K562 (cell line): Measurements from ENCODE around the gene RALGPS1. TPM values are rescaled to one million over a fixed set of nuclear protein-coding genes. Genes with fewer than 3 reads are reported as not detected.

Experiments
- ATF7 ChIP-seq: fragments of 450-650 bp; IDR thresholded peaks from 2 replicates; pipeline ENCODE4 v1.7.1; 2014; ENCODE audit warnings: mild to moderate bottlenecking, moderate library complexity
- BCL6 ChIP-seq: fragments of 250-450 bp; sonication (Bioruptor Pico); IDR thresholded peaks from 2 replicates; pipeline ENCODE4 v1.4.0; 2020
- CCNT2 ChIP-seq: IDR thresholded peaks from 2 replicates; pipeline ENCODE4 v1.6.1; 2011; ENCODE audit warnings: borderline replicate concordance, low read depth, mild to moderate bottlenecking, moderate library complexity, mixed read lengths, low read length; ENCODE audit not compliant: insufficient read length; ENCODE audit errors: extremely low read depth
- CXXC5 ChIP-seq: fragments of 250-450 bp; sonication (Bioruptor Pico); IDR thresholded peaks from 2 replicates; pipeline ENCODE4 v1.8.0; 2022; ENCODE audit warnings: inconsistent platforms, mild to moderate bottlenecking, moderate library complexity
- DACH1 ChIP-seq: fragments of 450-650 bp; IDR thresholded peaks from 2 replicates; pipeline ENCODE4 v1.6.1; 2018; ENCODE audit not compliant: partially characterized antibody
- E2F6 ChIP-seq, 2 experiments: IDR thresholded peaks; 2 replicates each; pipeline ENCODE4 v1.6.1; 2011; ENCODE audit warnings: borderline replicate concordance in 1 of 2, control low read depth in 1 of 2, low read depth in 1 of 2, low read length in 1 of 2, mild to moderate bottlenecking in 1 of 2, mixed read lengths in 1 of 2, moderate library complexity in 1 of 2; ENCODE audit not compliant: insufficient read depth in 1 of 2, insufficient read length in 1 of 2, poor library complexity in 1 of 2, severe bottlenecking in 1 of 2; ENCODE audit errors: extremely low read depth in 1 of 2
- ETV1 ChIP-seq: fragments of 450-650 bp; conservative IDR thresholded peaks from 2 replicates; pipeline ENCODE4 v1.6.1; 2016; ENCODE audit warnings: missing genetic modification characterization, control low read depth, low read depth, missing compliant biosample characterization
- FOXP4 ChIP-seq: sonication (generic); formaldehyde crosslinking; IDR thresholded peaks from 2 replicates; pipeline ENCODE4 v1.8.0; 2022; ENCODE audit warnings: mild to moderate bottlenecking, missing genetic modification reagents, borderline replicate concordance
- MNT ChIP-seq, 2 experiments: fragments of 450-650 bp; conservative IDR thresholded peaks; 2 replicates each; pipeline ENCODE4 v1.6.1; 2017; ENCODE audit warnings: mild to moderate bottlenecking in 2 of 2, moderate library complexity in 2 of 2
- RNF2 ChIP-seq: sonication (generic); IDR thresholded peaks from 2 replicates; pipeline ENCODE4 v1.6.1; 2016
- SMAD2 ChIP-seq: fragments of 150-350 bp; IDR thresholded peaks from 2 replicates; pipeline ENCODE4 v1.6.1; 2014; ENCODE audit warnings: low read depth, mild to moderate bottlenecking, low read length
- THAP12 ChIP-seq: fragments of 250-450 bp; sonication (Bioruptor Pico); IDR thresholded peaks from 2 replicates; pipeline ENCODE4 v1.9.0; 2021; ENCODE audit warnings: mild to moderate bottlenecking, inconsistent platforms
- VEZF1 ChIP-seq: fragments of 200-800 bp; sonication (Bioruptor generic); IDR thresholded peaks from 2 replicates; pipeline ENCODE4 v1.6.1; 2017; ENCODE audit warnings: missing genetic modification characterization, missing compliant biosample characterization
- ZFX ChIP-seq: sonication (generic); formaldehyde crosslinking; IDR thresholded peaks from 2 replicates; pipeline ENCODE4 v1.8.0; 2022; ENCODE audit warnings: mild to moderate bottlenecking, missing genetic modification reagents, moderate library complexity
- ZNF449 ChIP-seq: fragments of 250-450 bp; sonication (Bioruptor Pico); IDR thresholded peaks from 2 replicates; pipeline ENCODE4 v1.8.0; 2022; ENCODE audit warnings: moderate library complexity, mild to moderate bottlenecking, inconsistent platforms
- polyA plus RNA-seq, 8 experiments: library from polyadenylated mRNA; depleted of rRNA in 4 of 8; stranded (reverse) in 5 of 8; unstranded in 3 of 8; fragments of >200 nt; fragmentation: Nextera tagmentation in 2 of 8; fragmentation: Illumina TruSeq in 1 of 8; extraction: Ambion mirVana in 2 of 8; extraction: Trizol in 1 of 8; gene quantifications; 2 replicates each; pipeline versions ENCODE4 v1.2.1 to v1.2.3, GENCODE V29; 2011 to 2014; ENCODE audit warnings: inconsistent platforms in 1 of 8, missing spikeins in 1 of 8
- total RNA-seq, 7 experiments: library from RNA; depleted of rRNA in 6 of 7; stranded (reverse); fragments of >200 nt in 6 of 7; fragmentation: Illumina TruSeq in 2 of 7; extraction: Trizol in 2 of 7; gene quantifications; 2 replicates each; pipeline versions ENCODE4 v1.2.1 to v1.2.3, GENCODE V29; 2011 to 2021; ENCODE audit warnings: low replicate concordance in 1 of 7

RALGPS1 gene
- total and polyA plus RNA-seq, 9 of the 15 experiments (the other 6 are each of a cell fraction or from before 2014, with no cell fraction given), result 0.04 to 2.6 (median 1.5) TPM

- TF ChIP-seq FOXP4 (CRISPR knock-in tag), result no peak
- TF ChIP-seq CXXC5, result peak; percentile 50
- TF ChIP-seq ZNF449, result no peak
- TF ChIP-seq VEZF1 (CRISPR knock-in tag), result peak; percentile 82
- no peak for TF ChIP-seq ZFX (CRISPR knock-in tag)
- no peak for TF ChIP-seq RNF2
- TF ChIP-seq DACH1, result no peak
- no peak for TF ChIP-seq ATF7
- no peak for TF ChIP-seq ETV1 (tag)
- no peak for TF ChIP-seq THAP12 (CRISPR knock-in tag)
- no peak for TF ChIP-seq BCL6 (CRISPR knock-in tag)
- peak; percentile 64 to 86 for TF ChIP-seq MNT (conservative IDR thresholded peaks at IDR 0.05)
- TF ChIP-seq CCNT2, result peak; percentile 98
- peak; percentile 80 to 86 for TF ChIP-seq E2F6 (IDR thresholded peaks at IDR 0.05; ENCODE audit: borderline replicate concordance in 1 of 2, extremely low read depth in 1 of 2, insufficient read depth in 1 of 2, insufficient read length in 1 of 2, low read depth in 1 of 2, low read length in 1 of 2, poor library complexity in 1 of 2, severe bottlenecking in 1 of 2)
- no peak for TF ChIP-seq SMAD2
Observed at GRCh38 chr9:127224883-127225739, 310.5 kb downstream of the RALGPS1 start (continued).
